Activated CD4-positive, alpha-beta T cell treated with anti-CD3 and anti-CD28 coated beads, Interleukin-2, Interleukin-6, amounts not matched to agents 100 ng/mL and 50 ng/mL, durations not matched to agents 16 hours and 8 hours (primary cell): ENCODE results near the gene PTPN9.
A peak's percentile ranks its signal among the peaks of the same experiment; 100 is the strongest.
"Not testable (repeated sequence)": the region's sequence is repeated elsewhere in the genome, so short reads cannot be mapped to it uniquely, and the experiment has no call there.

ENCODE experiments used
- DNase-seq: peaks from one replicate; pipeline ENCODE4 v3.0.0-alpha.2; 2020

Gene PTPN9

DNA sequence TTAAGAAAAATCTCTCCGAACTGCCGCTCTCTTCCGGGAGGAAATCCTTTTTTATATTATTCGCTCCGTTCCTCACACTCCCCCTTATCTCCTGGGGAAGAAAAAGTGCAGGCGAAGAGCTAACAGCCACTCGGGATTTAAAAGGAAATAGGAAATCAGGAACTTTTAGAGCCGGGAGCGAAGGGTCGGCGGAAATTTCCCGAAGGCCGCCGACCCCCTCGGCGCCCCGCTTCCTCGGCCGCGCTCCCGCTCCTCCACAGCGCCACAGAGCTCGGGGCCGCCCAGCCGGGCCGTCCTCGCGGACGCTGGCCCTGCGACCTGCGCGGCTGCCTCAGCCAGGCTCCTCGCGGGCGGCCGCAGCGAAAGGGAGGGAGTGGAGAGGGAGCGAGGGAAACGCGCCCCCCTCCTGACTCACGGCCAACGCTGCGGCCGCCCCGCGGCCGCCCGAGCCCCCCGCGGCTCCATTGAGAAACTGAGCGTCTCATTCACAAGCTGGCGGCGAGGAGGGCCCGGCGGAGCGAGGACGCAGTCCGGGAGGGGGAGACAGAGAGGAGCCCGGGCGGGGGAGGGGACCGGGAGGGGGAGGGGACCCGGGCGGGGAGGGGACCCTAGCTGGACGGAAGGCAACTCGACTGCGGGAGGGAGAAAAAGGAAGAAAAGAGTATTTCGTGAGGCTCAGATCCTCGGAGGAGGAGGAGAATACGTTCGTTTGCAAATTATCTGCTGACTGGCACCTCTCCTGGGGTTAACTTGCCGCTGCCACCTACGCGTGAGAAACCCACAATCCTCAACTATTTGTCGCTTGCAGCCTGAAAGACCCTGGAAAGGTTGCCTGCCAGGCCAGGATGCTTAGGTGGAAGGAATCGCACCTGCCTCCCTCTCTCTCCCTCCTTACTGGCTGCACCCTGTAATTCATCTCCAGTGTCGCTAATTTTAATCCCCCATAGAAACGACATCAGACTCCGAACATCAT lies at the start of gene PTPN9:
TSS of gene PTPN9 (minus strand) at position 368 of the 973 bp plus-strand sequence. CDS start 539 bp downstream, outside the sequence.
- peak; percentile 86 for DNase-seq

DNA sequence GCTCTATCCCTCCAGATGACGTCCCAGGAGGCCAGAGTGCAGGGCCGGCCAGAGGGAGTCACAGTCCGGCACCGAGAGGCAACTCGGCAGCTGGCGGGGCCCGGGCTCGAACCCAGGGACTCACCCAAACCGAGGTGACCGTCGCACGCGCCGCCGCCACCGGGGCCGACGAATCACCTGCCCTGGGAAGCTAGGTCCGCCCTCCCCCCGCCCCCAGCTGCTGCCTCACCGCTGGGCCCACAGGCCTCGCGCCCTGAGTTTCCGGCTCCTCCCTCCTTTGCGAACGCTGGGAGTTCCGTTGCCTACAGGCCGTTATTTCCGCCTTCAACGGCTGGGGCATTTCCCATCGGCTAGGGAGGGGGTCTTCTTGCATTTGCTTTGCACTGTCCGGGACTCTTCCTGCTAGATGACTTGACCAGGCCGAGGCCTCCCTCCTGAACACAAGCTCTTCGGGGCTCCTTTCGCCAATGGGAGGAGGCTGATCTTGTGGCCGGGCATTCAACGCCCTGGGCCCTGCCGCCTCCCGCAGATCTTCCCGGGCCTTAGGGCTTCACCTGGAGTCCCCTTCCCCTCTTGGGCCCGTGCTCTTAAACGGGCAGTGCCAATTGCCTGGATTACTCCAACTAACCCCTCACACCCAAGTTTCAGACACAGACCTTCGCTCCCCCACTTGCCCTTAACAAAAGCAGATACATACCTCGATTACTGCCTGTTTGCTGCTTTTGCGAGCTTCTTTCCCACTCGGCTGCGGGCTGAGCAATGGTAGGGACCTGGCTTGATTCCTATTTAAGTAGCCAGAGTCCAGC lies 46.6 kb upstream of the PTPN9 start, which contains the start of gene SNUPN:
TSS of gene SNUPN (minus strand) at position 184 of the 806 bp plus-strand sequence. CDS start 4,674 bp downstream, outside the sequence.
- peak; percentile 97 for DNase-seq

DNA sequence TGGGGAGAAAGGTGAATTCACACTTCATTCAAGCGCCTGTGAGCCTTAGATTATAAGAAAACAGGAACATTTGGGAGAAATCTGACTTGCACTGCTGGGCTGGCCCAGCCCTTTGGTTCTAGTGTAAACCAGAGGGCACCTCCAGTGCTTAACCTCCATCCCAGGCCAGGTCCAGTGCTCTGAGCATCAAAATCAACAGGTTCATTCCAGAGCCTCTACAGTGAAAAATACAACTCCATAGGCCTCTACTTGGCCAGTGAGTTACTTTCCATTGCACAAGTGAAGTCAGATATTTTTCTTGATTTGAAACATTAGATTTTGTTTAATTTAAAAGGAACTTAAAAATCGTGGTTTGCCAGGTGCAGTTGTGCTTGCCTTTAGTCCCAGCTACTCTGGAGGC lies 43.4 kb upstream of the PTPN9 start:
- DNase-seq = no peak

DNA sequence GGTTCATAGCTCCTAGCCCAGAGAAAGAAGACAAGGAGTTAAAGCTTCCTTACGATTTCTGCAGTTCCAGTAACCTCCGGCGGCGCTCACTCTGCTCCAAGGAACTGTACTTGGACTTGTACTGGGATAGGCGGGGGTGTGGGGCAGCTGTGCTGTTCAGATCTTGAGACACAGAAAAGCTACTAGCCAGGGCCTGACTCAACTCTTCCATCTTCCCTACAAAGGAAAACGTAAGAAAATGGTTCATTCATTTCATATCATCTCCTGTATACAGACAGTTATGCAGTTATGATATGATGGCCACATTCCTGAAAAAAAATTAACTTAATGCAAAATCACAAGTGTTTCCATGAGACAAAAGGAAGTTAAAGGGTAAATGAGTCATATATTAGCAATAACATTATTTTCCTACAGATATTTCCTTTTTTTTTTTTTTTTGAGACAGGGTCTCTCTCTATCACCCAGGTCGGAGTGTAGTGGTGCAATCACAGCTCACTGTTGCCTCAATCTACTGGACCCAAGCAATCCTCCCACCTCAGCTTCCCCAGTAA lies 41.8 kb upstream of the PTPN9 start:
- DNase-seq = no peak

DNA sequence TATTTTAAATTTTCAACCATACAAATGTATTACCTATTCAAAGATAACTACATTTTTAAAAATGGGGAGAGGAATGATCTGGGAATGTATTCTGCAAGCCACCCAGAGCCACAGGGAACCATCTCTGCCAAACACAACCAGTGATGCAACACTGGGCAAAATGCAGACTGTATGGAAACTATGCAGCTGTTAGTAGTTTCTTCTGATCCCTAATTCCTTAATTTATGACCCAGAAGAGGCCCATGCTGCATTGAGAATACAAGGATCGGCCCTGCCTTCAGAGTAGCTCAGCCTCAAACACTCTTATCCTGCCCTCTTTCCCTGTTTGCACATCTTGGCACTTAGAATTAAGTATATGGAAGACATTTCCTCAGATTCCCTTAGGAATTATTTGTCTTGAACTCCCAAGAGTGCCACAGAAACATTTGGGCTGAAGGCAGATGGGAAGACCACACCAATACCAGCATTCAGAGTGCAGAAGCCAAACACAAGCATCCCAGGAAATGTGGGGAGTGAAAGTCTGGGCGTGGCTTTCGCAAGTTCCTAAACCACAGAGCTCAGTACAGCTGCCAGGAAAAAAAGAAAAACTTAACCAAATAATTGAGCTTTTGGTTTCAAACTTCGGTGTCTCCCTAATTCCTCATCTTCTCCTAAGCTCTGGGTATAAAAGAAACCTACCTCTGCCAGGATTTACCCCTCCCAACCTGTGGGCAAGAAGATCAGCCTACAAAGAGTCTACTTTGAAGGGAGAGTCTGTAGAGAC lies 41.1 kb upstream of the PTPN9 start:
- no peak for DNase-seq

DNA sequence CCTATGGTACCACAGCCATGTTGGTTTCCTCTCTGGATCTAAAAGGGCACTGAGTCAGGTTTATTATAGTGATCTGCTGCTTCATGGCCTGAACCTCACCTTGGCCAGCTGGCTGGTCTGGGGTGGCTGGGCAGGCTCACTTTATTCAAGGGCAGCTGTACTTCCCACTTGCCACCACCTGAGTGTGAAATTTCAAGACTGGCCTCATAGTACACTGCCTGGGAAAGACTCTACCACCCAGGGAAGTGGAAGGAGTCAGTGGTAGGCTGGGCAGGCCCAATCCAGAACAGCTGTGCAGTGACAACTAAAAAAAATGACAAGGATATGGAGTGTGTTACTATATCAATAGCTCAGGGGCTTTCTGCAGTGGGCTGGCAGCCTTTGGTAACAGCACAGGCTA lies 37.7 kb upstream of the PTPN9 start:
- no peak for DNase-seq

DNA sequence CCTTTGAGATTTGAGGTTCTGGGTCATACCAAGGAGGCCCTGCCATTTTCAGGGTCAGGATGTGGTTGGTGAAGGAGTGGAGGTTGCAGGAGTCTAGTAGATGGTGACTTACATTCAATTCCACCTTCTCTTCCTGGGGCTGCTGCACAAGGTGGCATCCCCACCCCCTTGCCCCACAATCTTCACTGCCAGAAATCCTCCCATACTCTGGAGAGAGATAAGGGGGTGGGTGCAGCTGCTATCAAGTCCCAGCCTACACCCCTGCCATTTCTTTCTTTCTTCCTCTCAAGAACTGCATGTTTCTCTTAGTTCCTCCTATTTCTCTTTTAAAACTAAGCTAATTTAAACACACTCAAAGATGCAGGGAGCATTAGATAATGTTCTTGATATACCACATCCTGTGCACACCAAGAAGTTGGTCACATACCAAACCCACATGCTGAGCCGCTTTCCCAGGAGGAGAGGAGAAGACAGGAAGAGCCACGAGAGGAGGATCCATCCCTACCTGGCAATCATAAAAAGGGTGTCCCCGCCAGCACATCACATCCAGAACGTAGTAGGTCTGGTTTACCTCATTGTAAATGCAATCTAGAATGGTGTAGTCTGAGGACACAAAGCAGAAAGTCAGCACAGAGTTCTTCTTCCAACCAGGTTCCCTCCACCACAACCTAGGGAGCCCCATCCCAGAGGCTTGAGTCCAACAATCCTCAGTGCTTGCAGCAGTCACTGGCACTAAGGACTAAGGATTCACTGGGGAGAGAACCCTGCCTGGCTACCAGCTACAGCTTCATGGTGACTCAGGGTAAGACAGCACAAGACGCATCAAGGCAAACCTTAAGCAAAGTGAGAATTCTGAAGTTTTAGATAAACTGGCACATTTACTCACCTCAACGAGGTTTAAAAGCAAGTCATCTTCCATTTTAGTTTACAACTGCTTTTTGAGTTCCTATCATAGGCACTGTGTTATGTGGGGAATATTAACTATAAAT lies 27.9 kb upstream of the PTPN9 start:
- peak; percentile 37 for DNase-seq

DNA sequence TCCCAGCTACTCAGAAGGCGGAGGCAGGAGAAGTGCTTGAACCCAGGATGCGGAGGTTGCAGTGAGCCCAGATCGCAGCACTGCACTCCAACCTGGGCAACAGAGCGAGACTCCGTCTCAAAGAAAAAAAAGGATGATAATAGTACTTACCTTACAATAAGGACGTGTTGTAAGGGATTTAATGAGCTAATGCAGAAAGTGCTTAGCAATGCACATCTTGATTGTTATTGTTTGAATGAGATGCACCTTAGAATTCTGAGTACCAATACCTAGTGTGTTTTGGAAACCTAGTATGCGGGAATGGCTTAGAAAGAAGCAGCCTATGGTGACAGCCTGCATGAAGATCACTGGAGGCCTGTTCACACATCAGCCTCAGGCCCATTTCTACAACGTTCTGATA lies 26.9 kb upstream of the PTPN9 start:
- no peak for DNase-seq

DNA sequence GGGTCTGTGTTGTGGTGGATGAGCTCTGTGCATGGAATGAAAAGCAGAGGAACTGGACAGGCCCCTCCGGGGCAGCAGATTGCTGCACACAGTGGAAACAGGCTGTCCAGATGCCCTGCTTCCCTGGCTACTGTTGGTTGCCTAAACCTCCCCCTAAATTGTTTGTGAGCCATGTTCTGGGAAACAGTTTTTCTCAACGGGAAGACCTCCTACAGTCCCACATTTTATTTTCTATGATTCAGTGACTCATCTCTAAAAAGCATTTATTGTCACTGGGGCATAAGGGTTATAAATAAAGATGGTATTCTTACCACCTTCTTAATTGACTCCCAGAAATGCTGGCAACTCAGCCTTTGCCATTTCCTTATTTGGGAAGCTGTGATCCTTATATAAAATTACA lies 20.3 kb upstream of the PTPN9 start:
- DNase-seq = no peak

DNA sequence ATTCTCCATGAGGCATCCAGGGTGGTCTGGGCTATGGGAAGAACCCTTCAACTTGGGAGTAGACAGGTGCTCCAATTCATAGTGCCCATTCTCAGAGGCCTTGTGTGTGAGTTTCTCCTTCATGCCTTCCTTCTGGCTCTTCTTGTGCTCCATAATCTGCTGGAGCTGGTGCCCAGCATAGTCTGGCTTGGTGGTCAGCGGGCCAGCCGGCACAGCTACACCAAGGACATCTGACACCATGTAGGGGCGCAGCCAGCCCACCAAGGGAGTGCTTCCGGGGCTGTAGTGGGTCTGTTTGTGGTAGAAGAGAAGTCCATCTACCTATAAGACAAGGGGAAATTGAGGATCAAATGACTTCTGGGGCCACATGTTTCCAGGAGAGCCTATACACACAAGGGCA lies 19.2 kb upstream of the PTPN9 start:
- no peak for DNase-seq

DNA sequence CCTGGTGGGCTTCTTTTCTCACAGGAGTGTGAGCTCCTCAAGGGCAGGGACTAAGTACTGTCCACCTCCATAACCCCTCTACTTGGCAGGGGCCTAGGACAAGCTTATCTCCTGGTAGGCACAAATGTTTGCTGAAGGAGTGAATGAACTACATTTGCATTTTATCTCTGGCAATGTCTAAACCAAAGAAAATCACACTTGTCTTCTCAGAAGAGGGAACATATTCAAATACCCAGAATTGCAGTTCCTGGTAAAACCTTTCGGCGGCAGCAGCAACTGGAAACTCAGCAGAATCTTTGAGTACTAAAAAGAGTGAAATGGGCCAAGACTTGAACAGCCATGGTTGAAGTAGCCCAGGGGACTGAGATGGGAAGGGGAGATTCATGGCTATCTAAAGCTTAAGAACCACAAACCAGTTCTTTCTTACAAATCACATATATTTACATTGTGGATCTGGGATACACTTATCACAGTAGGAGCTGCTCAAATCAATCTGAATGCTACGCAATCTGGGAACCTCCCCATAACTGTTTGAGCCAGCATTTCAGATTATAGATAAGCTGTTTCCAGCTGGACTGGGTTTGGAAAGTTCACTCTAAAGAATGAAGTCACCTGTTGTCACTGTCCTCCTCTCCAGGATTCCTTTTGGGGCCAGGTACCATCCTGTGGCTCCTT lies 18.7 kb upstream of the PTPN9 start:
- DNase-seq = peak; percentile 71

DNA sequence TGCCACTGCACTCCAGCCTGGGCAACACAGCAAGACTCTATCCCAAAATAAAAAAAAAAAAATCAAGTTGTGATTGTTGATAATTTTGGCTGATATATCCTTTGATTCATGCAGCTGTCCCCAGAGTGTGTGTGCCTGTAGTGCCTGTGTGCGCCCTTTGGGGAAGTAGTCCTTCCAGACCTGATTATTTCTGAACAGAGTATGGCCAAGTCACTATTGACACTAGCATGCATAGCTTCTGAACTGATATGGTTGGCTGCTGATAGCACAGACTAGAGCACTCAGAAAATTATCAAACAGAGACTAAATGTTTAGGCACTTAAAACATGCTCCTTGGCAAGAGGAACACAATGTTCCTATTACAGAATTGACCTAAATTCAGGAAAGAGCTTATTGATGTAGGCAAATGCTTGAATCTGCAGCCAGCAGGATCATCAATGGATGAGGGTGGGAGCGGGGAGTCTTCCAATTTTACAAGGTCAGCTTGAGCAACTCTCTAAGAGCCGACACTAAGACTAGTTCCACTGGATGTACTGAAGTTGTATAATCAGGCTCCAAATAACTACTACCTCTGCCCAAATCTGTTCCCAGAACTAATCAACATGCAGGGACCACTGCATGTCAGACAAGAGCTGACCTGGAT lies 17.7 kb upstream of the PTPN9 start:
- DNase-seq = no peak

DNA sequence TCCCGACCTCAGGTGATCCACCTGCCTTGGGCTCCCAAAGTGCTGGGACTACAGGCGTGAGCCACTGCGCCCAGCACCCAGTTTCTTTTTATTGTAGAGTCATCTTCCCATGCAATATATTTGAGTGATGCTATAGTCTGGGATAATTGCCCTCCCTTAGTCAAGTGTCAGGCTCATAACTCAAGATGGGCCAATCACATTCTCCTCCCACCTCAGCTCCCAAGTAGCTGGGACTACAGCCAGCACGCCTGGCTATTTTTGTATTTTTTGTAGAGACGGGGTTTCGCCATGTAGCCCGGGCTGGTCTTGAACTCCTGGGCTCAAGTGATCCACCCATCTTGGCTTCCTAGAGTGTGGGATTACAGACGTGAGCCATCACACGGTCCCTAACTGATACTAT lies 15.2 kb upstream of the PTPN9 start:
- DNase-seq = no peak

DNA sequence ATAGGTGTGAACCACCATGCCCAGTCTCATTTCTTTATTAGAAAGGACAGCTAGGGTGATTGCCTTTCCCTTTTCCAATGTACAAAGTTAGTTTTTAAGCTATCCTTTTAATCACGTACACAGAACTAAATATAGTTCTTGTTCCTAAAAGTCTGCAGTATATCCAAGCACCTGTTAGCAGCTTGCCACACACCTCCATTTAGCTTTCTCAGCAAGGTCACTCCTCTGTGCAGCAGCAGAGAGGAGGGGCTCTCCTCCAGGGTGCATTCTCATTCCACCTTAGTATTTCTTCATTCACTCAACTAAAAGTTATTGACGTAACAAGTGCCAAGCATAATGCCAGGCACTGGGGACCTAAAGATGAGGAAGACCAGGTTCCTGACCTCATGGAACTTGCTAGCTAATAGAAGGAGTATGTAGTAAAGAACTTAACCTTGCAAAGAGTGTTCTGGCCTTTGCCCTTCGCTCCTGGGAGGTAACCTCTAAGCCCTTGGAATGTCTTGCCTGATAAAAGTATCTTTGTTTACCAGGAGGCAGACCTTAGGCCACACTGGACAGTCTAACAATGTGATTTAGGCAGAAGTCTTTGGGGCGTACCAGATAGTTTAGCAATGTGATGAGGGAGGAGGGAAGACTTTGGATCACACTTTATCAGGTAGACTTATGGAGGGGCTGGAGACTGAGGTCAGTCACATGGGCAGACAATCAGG lies 12.7 kb upstream of the PTPN9 start:
- DNase-seq = no peak

DNA sequence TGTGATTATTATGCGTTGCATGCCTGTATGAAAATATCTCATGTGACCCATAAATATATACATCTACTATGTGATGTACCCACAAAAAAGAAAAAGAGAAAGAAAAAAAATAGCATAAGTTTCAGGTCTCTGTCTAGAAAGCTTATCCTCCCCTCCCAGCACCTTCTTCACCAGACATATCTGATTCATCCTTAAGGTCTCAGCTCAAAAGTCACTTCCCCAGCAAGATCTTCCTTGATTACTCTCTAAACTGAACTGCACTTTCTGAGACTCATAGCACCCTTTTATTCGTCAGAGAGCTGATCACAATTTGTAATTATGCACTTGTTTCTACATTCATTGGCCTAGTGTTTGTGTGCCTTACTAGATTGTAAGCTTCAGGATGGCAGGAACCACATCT lies 11.1 kb upstream of the PTPN9 start:
- DNase-seq = no peak

DNA sequence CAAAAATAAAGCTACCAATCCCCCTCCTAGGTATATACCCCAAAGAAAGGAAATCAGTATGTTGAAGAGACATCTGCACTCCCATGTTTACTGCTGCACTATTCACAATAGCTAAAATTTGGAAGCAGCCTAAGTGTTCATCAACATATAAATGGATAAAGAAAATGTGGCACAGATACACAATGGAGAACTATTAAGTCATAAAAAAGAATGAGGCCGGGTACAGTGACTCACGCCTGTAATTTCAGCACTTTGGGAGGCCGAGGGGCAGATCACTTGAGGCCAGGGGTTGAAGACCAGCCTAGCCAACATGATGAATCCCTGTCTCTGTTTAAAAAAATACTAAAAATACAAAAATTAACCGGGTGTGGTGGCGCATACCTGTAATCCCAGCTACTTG lies 10.0 kb upstream of the PTPN9 start:
- DNase-seq = no peak

DNA sequence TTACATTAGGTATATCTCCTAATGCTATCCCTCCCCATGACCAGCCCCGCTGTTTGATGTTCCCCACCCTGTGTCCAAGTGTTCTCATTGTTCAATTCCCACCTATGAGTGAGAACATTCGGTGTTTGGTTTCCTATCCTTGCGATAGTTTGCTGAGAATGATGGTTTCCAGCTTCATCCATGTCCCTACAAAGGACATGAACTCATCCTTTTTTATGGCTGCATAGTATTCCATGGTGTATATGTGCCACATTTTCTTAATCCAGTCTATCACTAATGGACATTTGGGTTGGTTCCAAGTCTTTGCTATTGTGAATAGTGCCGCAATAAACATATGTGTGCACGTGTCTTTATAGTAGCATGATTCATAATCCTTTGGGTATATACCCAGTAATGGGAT lies 7.3 kb upstream of the PTPN9 start:
- DNase-seq = not testable (repeated sequence)

DNA sequence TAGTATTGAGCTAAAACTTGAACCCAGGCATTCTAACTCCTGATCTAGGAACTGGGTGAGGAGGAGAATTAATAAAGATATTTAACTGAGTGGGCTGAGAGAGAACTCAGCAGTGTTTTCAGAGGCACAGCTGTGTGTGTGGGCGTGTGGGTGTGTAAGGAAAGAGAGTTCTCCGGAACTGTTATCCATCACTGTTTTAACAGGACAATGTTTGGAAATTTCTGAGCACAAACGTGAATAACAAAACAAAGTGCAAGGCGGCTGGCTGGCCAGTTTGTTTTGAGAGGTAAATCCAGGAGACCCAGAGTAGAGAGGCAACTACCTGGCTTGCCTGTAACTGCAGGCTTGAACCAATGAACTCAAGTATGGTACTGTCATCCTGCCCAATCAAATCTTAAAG lies 5.0 kb upstream of the PTPN9 start:
- no peak for DNase-seq

DNA sequence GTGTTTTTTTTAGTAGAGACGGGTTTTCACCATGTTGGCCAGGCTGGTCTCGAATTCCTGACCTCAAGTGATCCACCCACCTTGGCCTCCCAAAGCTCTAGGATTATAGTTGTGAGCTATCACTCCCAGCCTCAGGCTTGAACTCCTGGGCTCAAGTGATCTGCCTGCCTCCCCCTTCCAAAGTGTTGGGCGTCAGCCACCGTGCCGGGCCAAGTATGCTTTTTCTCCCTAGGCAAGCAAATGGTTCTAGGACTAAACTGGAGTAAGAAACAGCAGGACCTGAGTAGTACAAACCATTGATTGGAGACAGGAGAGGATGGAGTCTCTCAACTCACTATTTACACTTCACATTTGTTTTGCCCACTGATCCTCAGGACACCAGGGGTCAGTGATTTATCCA lies 4.6 kb upstream of the PTPN9 start:
- DNase-seq = no peak

DNA sequence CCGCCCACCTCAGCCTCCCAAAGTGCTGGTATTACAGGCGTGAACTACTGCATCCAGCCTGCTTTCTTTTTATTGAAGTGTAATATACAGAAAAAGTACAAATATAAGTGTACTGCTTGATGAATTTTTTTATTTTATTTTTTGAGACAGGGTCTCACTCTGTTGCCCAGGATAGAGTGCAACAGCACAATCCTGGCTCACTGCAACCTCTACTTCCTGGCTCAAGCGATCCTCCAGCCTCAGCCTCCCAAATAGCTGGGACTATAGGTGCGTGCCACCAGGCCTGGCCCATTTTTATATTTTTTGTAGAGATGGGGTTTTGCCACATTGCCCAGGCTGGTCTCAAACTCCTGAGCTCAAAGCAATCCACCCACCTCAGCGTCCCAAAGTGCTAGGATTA lies 3.8 kb upstream of the PTPN9 start:
- DNase-seq = not testable (repeated sequence)
